HepG2 (cell line): ENCODE results near the gene STKLD1. TPM values are rescaled to one million over a fixed set of nuclear protein-coding genes. Genes with fewer than 3 reads are reported as not detected.

ENCODE experiments used
- ARID4A ChIP-seq: sonication (generic); formaldehyde crosslinking; IDR thresholded peaks from 2 replicates; pipeline ENCODE4 v1.5.0; 2020; ENCODE audit warnings: mild to moderate bottlenecking, missing genetic modification reagents, borderline replicate concordance
- GABPA ChIP-seq, 2 experiments: IDR thresholded peaks; 2 replicates each; pipeline ENCODE4 v1.6.1; 2011 to 2016; ENCODE audit warnings: low read depth in 2 of 2, low read length in 1 of 2, missing biosample characterization in 1 of 2, missing genetic modification characterization in 1 of 2
- JUND ChIP-seq: sonication (generic); formaldehyde crosslinking; IDR thresholded peaks from 2 replicates; pipeline ENCODE4 v1.8.0; 2022; ENCODE audit warnings: mild to moderate bottlenecking, missing genetic modification reagents
- MED8 ChIP-seq: sonication (generic); formaldehyde crosslinking; IDR thresholded peaks from 2 replicates; pipeline ENCODE4 v1.8.1; 2023; ENCODE audit warnings: mild to moderate bottlenecking, missing genetic modification reagents; ENCODE audit not compliant: insufficient replicate concordance
- MXD3 ChIP-seq: IDR thresholded peaks from 2 replicates; pipeline ENCODE4 v1.6.1; 2016; ENCODE audit warnings: mild to moderate bottlenecking, missing biosample characterization, missing genetic modification reagents
- POGK ChIP-seq: sonication (generic); formaldehyde crosslinking; conservative IDR thresholded peaks from 2 replicates; pipeline ENCODE4 v1.8.0; 2022; ENCODE audit warnings: mild to moderate bottlenecking, moderate library complexity, missing genetic modification reagents
- TSC22D2 ChIP-seq: sonication (generic); formaldehyde crosslinking; IDR thresholded peaks from 2 replicates; pipeline ENCODE4 v1.5.1; 2020; ENCODE audit warnings: missing genetic modification reagents, mild to moderate bottlenecking, borderline replicate concordance
- U2AF2 ChIP-seq: fragments of 200-400 bp; formaldehyde crosslinking; IDR thresholded peaks from 2 replicates; pipeline ENCODE4 v1.6.1; 2017; ENCODE audit warnings: low read depth, mild to moderate bottlenecking, low read length
- ZFAT ChIP-seq: sonication (generic); formaldehyde crosslinking; conservative IDR thresholded peaks from 2 replicates; pipeline ENCODE4 v1.8.1; 2023; ENCODE audit warnings: missing genetic modification reagents, inconsistent platforms
- ZFP62 ChIP-seq: sonication (generic); formaldehyde crosslinking; IDR thresholded peaks from 2 replicates; pipeline ENCODE4 v1.4.0; 2020; ENCODE audit warnings: missing genetic modification reagents
- ZNF598 ChIP-seq: sonication (generic); formaldehyde crosslinking; IDR thresholded peaks from 2 replicates; pipeline ENCODE4 v1.5.1; 2020; ENCODE audit warnings: mild to moderate bottlenecking, missing genetic modification reagents, borderline replicate concordance
- ZNF768 ChIP-seq: sonication (generic); formaldehyde crosslinking; IDR thresholded peaks from 2 replicates; pipeline ENCODE4 v1.4.0; 2020; ENCODE audit warnings: missing genetic modification reagents
- ZSCAN21 ChIP-seq: sonication (generic); formaldehyde crosslinking; IDR thresholded peaks from 2 replicates; pipeline ENCODE4 v1.8.0; 2022; ENCODE audit warnings: mild to moderate bottlenecking, missing genetic modification reagents, moderate library complexity, borderline replicate concordance
- polyA plus RNA-seq, 8 experiments: library from polyadenylated mRNA; depleted of rRNA in 3 of 8; stranded (reverse) in 7 of 8; unstranded in 1 of 8; fragments of >200 nt; fragmentation: Illumina TruSeq in 4 of 8; extraction: Trizol in 4 of 8; gene quantifications; 2 replicates each; pipeline versions ENCODE4 v1.2.1 to v1.2.3, GENCODE V29; 2011 to 2016; ENCODE audit warnings: low read depth in 4 of 8, missing spikeins in 1 of 8, mixed read lengths in 1 of 8; ENCODE audit not compliant: insufficient read depth in 1 of 8
- total RNA-seq, 5 experiments: library from RNA; depleted of rRNA; stranded (reverse); fragments of >200 nt; fragmentation: Illumina TruSeq; extraction: Trizol; gene quantifications; 2 replicates each; pipeline ENCODE4 v1.2.3, GENCODE V29; 2016; ENCODE audit warnings: low read depth in 1 of 5
- TF ChIP-seq, protein P1 (sequence below), 2 experiments: sonication (generic) in 1 of 2; formaldehyde crosslinking in 1 of 2; IDR thresholded peaks; 2 replicates each; pipeline versions ENCODE4 v1.6.1 to v1.9.0; 2014 to 2022; ENCODE audit warnings: antibody characterized with exemption in 1 of 2, borderline replicate concordance in 1 of 2, inconsistent platforms in 1 of 2, low read depth in 1 of 2, missing genetic modification reagents in 1 of 2

The STKLD1 gene
- total and polyA plus RNA-seq, 2 of the 13 experiments (the other 11 are each of a cell fraction or from before 2014, with no cell fraction given): 1.5 to 2.2 TPM

DNA sequence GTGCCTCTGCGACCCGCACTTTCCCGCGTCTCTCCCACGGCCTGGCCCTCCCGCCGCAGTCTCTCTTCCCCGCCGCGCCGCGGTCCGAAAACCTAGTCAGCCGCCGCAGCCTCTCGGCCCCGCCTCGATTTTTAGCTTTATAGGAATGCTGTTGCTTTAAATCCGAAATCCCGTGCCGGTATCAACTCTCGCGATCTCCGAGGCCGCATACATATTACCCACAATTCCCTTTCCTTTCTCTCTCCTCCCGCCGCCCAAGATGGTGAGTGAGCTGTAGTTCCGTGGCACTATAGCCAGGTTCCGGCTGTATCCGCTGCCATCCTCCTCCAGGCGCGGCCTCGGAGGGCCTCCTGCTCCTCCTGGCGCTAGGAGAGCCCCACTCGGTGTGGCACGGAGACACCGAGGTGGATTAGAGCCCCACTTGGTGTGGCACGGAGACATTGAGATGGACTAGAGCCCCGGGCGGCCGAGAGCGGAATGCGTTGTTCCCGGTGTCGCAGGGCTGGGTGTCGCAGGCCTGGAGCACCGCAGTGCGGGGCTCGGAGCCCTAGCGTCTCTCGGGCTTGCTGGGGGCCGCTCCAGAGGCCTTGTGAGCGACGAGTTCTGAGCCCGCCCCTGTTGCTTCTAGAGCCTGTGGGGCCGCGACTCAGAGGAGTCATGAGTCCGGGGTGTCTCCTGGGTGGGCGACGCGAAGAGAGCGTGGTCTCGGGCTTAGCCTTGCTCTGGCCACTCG, 28.0 kb upstream of the STKLD1 start, which contains the start of the genes MED22 and RPL7A (continued):
- TF ChIP-seq, protein P1, sequence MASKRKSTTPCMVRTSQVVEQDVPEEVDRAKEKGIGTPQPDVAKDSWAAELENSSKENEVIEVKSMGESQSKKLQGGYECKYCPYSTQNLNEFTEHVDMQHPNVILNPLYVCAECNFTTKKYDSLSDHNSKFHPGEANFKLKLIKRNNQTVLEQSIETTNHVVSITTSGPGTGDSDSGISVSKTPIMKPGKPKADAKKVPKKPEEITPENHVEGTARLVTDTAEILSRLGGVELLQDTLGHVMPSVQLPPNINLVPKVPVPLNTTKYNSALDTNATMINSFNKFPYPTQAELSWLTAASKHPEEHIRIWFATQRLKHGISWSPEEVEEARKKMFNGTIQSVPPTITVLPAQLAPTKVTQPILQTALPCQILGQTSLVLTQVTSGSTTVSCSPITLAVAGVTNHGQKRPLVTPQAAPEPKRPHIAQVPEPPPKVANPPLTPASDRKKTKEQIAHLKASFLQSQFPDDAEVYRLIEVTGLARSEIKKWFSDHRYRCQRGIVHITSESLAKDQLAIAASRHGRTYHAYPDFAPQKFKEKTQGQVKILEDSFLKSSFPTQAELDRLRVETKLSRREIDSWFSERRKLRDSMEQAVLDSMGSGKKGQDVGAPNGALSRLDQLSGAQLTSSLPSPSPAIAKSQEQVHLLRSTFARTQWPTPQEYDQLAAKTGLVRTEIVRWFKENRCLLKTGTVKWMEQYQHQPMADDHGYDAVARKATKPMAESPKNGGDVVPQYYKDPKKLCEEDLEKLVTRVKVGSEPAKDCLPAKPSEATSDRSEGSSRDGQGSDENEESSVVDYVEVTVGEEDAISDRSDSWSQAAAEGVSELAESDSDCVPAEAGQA (IDR thresholded peaks at IDR 0.05; ENCODE audit: low read depth): no peak
- TF ChIP-seq, protein P1 (CRISPR knock-in tag; IDR thresholded peaks at IDR 0.05; ENCODE audit: borderline replicate concordance): no peak
- TF ChIP-seq POGK (CRISPR knock-in tag): no peak; the same call in 1 of the 2 replicates
- TF ChIP-seq ZFP62 (CRISPR knock-in tag): no peak
- peak; percentile 94; the same call in 1 of the 2 replicates for TF ChIP-seq TSC22D2 (CRISPR knock-in tag)
- no peak for TF ChIP-seq GABPA (IDR thresholded peaks at IDR 0.05; ENCODE audit: low read depth, low read length)
- peak; percentile 80 for TF ChIP-seq GABPA (CRISPR knock-in tag; IDR thresholded peaks at IDR 0.05; ENCODE audit: low read depth)
- 0 out of 2 replicates have a peak, but pooled peaks have one; percentile 54 for TF ChIP-seq U2AF2
- peak; percentile 66; the same call in 1 of the 2 replicates for TF ChIP-seq ZNF598 (CRISPR knock-in tag)
- peak; percentile 89 for TF ChIP-seq MED8 (CRISPR knock-in tag)
- TF ChIP-seq ZFAT (CRISPR knock-in tag): no peak
- peak; percentile 76; the same call in 1 of the 2 replicates for TF ChIP-seq MXD3 (CRISPR knock-in tag)
- peak; percentile 65; the same call in 1 of the 2 replicates for TF ChIP-seq ZNF768
- peak; percentile 89 for TF ChIP-seq ARID4A (CRISPR knock-in tag)
- TF ChIP-seq ZSCAN21 (CRISPR knock-in tag): no peak
- TF ChIP-seq JUND (CRISPR knock-in tag): peak; percentile 30; the same call in 1 of the 2 replicates
